Fibroblast of skin of right quadriceps (primary cell): Measurements from ENCODE around the gene ALKBH5.

Experiments used
- DNase-seq: peaks from one replicate; pipeline ENCODE4 v3.0.0-alpha.2; 2013

The ALKBH5 gene

DNA sequence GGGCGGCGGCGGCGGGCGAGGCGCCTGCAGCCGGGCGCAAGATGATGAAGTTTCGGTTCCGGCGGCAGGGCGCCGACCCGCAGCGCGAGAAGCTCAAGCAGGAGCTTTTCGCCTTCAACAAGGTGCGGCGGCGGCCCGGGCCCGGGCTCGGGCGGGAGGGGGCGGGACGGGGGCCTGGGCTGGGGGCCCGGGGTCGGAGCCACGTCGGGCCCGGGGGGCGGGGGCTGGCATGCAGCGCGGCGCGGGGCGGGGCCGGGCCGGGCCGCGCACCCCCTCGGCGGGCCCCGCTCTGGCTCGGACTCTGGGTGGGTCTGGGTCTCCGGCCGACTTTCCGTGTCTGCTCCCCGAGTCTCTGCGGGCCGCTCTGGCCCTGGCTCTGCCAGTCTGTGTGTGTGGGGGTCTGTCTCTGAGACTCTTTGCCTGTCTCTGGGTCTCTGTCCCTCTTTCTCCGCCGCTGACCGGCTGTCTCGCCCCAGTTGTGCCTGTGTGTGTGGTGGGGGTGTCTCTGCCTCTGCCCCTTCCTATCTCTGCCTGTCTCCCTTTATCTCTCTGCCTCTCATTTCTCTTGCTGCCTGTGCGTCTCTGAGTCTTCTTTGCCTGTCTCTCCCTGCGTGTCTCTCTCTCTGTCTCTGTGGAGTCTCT, 42.1 kb downstream of the ALKBH5 start:
- no peak for DNase-seq

- DNase-seq: no peak
Observed at GRCh38 chr17:18226284-18226945, 42.8 kb downstream of the ALKBH5 start.

DNA sequence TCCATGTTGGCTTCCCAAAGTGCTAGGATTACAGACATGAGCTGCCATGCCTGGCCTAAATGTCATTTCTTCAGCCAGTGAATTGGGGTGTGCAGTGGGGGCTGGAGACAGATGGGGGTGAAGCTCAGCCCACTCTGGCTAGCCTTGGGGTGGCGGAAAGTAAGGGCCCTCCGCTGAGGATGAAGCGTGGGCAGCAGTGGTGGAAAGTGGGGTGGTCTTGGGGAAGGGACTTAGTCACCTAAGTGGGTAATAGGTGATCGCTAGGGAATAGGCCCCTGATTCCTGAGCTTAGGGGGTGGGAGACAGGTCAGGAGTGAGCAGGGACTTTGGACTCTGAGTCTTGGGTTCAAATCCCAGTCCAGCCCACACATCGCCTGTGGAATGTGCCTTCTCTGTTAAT, 44.0 kb downstream of the ALKBH5 start:
- DNase-seq: no peak

DNA sequence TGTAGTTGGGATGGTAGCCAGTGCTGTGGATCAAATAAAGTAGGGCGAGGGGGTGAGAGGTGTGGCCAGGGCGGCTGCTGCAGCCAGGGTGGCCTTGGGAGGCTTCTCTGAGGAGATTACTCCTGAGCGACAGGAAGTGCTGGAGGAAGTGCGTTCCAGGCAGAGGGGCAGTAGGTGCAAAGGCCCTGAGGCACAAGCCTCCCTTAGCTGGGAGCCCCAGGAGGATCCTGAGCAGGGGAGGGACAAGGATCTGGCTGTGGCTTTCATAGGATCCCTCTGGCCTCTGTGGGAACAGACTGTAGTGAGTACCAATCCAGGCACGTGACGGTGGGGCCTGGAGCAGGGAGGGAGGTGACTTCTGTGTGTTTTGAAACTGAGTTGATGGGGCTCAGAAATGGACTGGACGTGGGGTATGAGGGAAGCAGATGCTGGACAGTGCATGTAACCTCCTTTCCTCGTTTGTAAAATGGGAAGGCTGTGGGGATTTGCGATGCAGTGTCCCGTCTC, 44.6 kb downstream of the ALKBH5 start:
- no peak for DNase-seq

- DNase-seq: no peak
Observed at GRCh38 chr17:18229254-18229653, 45.6 kb downstream of the ALKBH5 start.

GRCh38 chr17:18229771-18230170, 46.1 kb downstream of the ALKBH5 start:
- DNase-seq: no peak

DNA sequence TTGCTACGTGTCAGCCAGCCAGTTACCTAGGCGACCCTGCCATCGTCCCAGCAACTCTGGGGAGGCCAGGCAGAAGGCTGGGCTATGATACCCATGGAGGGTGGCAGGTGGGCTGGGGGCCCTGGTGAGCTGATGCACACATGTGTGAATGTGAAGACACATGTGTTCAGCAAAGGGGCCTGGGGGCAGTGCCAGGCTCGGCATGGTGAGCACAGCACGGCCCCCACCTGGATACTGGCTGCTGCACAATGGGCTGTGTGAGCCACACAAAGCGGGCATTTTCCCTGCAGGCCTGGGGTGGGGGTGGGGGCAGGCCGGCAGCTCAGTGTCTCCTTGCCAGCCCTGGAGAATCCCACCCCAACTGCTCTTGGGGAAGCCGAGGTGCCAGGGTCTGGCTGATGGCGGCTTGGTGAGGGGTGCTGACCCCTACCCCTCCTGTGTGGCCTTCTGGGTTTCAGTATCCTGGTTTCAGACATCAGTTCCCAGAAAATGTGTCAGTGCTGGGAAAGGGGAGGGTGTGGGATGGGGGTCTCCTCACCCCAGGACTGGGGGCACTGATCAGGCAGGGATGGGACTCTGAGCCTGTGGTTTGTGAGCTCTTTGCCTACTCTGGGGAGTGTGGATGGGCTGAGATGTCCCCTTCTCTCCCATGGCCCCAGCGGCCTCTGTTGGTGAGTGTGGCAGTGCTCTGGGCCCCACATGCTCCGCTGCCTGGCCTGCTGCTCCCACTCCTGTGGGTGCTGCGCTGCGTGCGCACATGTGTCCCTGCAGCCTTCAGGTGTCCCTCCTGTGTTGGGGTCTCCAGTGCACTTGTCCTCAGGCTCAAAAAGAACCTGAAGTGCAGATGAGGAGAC, 46.9 kb downstream of the ALKBH5 start:
- no peak for DNase-seq

DNA sequence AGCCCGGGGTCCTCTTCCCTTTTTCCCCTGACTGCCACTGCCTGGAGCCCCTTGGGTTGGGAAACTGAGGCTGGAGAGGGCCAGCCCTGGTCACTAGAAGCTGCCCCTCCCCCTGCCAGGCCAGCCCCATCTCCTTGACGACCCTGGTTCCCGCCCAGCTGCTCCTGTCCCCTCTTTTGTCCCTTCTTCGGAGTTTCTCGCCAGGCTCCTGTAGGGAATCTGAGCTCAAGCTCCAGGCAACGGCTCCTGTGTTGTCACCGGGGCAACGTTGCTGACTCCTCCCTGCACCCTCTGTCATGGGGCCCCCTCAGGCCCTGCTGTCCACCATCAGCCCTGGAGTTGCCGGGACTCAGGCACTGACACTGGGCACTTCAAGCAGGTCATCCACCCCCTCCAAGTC, 47.5 kb downstream of the ALKBH5 start:
- no peak for DNase-seq

DNA sequence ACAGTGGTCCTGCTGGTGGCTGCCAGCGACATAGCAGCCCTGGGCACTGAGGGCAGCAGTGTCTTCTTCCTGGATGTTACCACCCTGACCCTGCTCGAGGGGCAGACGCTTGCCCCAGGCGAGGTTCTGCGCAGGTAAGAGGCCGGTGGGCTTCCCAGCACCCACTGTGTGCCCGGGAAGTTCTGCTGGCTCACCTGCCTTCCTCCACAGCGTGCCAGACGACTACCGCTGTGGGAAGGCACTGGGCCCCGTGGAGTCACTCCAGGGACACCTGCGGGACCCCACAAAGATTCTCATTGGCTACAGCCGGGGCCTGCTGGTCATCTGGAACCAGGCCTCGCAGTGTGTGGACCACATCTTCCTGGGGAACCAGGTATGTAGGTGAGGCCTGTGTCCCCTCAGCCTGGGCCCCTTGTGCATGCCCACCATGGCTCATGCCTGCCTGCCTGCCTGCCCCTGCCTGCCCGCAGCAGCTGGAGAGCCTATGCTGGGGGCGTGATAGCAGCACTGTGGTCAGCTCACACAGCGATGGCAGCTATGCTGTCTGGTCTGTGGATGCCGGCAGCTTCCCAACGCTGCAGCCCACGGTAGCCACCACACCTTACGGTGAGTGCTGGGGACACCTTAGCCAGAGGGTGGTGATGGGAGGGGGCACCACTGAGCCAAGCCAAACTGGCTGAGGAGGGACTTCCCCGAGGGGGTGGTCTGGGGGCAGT, 50.3 kb downstream of the ALKBH5 start:
- DNase-seq: no peak

DNA sequence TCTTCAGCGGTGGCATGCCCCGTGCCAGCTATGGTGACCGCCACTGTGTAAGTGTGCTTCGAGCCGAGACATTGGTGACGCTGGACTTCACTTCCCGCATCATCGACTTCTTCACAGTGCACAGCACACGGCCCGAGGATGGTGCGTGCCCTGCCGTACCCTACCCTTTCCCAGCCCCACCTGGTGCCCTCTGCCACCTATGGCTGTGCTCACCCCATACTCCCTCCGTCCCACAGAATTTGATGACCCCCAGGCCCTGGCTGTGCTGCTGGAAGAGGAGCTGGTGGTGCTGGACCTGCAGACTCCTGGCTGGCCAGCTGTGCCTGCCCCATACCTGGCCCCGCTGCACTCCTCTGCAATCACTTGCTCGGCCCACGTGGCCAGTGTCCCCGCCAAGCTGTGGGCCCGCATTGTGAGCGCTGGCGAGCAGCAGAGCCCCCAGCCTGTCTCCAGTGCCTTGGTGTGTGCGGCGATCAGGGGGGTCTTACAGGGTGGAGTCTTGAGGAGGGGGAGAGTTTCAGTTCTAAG, 51.3 kb downstream of the ALKBH5 start:
- DNase-seq: no peak

GRCh38 chr17:18235743-18236256, 52.2 kb downstream of the ALKBH5 start:
- peak; percentile 35 for DNase-seq

GRCh38 chr17:18236494-18236893, 52.9 kb downstream of the ALKBH5 start:
- DNase-seq: no peak

DNA sequence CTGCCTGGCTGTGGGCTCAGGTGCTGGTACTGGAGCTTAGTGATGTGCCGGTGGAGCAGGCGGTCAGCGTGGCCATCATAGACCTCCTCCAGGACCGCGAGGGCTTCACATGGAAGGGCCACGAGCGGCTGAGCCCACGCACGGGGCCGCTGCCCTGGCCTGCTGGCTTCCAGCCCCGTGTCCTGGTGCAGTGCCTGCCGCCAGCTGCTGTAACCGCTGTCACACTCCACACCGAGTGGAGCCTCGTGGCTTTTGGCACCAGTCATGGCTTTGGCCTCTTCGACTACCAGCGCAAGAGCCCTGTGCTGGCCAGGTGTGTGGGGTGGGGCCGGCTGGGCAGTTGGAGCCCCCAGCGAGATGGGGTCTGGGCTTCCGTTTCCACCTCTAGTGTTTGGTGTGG, 53.8 kb downstream of the ALKBH5 start:
- DNase-seq: no peak

DNA sequence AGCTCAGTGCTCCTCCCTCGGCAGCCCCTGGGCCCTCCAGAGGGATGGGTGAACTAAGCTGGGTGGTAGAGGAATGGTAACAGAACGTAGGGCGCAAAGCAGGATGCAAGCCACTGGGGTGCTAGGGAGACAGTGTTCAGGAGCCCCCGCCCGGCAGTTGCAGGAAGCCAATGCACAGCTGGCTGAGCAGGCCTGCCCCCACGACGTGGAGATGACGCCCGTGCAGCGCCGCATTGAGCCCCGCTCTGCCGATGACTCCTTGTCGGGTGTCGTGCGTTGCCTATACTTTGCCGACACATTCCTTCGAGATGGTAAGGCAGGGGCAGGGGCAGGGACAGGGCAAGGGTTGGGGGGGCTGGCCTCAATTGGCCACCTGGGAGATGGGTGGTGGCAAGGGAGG, 54.7 kb downstream of the ALKBH5 start:
- no peak for DNase-seq

- no peak for DNase-seq
Observed at GRCh38 chr17:18240449-18240848, 56.8 kb downstream of the ALKBH5 start.

- DNase-seq: no peak
Observed at GRCh38 chr17:18241229-18241871, 57.7 kb downstream of the ALKBH5 start.

GRCh38 chr17:18245038-18245776, 61.6 kb downstream of the ALKBH5 start:
- DNase-seq: no peak

- DNase-seq: no peak
Observed at GRCh38 chr17:18246109-18246725, 62.6 kb downstream of the ALKBH5 start.

DNA sequence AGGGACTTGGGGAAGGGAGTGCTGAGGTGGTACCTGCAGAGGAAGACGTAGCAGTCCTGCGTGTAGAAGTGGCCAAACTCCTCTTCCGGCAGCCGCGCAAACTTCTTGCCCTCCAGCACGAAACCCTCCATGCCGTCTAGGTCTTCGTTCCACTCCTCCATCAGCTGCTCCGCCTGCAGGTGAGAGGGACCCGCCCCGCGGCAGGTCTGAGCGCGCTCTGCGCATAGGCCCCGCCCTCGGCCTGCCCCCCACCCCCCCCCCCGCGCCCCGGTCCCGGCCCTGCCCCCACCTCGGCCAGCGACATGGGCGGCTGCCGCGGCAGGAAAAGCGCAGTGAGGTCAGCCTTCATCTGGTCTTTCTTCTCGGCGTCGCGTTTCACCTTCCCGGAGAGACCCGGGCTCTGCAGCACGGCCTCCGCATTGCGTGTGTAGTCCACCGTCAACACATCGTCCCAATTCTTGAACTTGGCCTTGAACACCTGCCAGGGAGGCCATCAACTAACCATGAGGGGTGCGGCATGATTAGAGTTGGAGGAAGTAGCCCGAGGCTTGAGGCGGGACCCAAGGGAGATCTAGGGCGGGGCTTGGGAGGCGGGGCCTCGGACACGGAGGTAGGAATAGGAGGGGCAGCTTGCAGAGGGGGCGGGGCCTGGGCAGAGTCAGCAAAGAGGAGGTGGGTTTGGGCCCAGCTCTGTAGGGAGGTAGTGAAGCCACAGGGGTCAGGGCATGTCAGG, 63.4 kb downstream of the ALKBH5 start:
- DNase-seq: peak; percentile 33

DNA sequence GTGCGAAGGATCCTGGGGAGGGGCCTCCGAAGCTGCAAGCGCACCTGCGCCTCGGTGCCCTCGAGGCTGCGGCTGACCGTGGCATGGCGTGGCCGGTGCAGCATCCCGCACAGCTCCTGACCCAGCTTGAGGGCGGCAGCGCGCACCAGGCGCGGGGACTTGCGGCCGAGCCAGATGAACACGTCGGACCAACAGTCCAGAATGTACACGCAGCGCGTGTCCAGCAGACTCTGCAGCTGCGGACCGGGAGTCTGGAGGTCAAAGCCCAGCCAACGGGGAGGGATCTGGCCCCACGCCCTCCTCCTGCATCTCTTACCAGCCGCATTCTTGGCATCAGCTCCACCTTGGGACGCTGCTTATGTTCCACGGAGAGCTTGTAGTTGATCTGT, 64.0 kb downstream of the ALKBH5 start:
- no peak for DNase-seq
